GM20000 (cell line): ENCODE data around the gene MSRB2.
"Not testable (repeated sequence)": the region's sequence is repeated elsewhere in the genome, so short reads cannot be mapped to it uniquely, and the experiment has no call there.

Source experiments
- DNase-seq: peaks from one replicate; pipeline ENCODE4 v3.0.0; 2012; ENCODE audit warnings: low spot score
- TF ChIP-seq, protein P1 (sequence below): IDR thresholded peaks from 2 replicates; pipeline ENCODE4 v1.5.1; 2012; ENCODE audit warnings: mild to moderate bottlenecking, control low read depth; ENCODE audit errors: extremely low read depth, missing control alignments

MSRB2 gene

DNA sequence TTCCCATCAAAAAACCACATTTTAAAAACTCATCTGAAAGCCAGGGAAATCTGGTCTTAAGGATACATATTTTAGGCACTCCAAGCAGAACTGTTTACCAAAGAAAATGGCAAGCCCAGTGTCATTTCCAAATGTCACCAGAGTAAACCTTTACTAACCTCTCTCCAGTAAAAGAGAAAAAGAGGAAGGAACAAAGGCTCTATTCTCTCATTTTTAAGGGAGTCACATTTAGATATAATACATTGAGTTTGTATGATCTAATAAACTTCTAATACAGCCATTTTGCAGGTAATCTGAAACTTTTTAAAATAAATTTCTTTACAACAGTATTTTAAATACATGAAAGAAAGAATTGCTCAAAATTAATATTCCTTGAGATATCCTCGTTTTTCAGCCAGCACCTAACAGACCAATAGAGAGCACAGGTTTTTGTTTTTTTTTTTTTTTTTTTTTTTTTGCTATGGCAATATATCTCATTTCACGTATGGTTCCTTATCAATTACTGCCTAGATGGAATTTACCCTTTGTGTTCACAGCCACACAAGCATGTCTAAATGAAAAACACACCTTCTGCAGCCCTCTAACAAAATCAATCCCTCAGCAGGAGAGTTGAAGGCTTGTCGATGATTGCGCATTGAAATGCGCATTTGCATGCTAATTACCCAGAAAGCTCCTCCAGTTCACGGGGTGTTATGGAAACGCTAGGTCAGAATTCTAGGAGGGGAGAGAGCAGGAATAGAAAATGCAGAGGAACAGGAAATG is 39.8 kb upstream of the MSRB2 start:
- TF ChIP-seq, protein P1, sequence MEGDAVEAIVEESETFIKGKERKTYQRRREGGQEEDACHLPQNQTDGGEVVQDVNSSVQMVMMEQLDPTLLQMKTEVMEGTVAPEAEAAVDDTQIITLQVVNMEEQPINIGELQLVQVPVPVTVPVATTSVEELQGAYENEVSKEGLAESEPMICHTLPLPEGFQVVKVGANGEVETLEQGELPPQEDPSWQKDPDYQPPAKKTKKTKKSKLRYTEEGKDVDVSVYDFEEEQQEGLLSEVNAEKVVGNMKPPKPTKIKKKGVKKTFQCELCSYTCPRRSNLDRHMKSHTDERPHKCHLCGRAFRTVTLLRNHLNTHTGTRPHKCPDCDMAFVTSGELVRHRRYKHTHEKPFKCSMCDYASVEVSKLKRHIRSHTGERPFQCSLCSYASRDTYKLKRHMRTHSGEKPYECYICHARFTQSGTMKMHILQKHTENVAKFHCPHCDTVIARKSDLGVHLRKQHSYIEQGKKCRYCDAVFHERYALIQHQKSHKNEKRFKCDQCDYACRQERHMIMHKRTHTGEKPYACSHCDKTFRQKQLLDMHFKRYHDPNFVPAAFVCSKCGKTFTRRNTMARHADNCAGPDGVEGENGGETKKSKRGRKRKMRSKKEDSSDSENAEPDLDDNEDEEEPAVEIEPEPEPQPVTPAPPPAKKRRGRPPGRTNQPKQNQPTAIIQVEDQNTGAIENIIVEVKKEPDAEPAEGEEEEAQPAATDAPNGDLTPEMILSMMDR: no peak
- DNase-seq: no peak

DNA sequence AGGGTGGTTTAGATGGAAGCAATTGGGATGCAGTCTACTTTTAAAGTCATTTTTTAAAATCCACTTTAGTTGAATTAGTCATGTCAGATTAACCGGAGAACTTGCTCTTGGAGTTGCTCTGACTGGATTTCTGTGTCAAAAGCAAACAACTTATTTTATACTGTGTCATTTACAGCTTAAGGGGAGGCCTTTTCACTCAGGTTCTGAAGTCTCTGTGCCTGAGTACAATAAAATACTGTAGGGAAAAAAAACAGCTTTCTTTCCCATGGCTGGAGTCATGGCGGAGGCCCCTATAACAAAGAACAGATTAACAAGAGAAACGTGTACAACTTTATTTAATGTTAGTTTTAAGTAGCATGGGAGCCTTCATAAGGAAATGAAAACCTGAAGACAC is 39.2 kb upstream of the MSRB2 start:
- no peak for DNase-seq
- TF ChIP-seq, protein P1: no peak

DNA sequence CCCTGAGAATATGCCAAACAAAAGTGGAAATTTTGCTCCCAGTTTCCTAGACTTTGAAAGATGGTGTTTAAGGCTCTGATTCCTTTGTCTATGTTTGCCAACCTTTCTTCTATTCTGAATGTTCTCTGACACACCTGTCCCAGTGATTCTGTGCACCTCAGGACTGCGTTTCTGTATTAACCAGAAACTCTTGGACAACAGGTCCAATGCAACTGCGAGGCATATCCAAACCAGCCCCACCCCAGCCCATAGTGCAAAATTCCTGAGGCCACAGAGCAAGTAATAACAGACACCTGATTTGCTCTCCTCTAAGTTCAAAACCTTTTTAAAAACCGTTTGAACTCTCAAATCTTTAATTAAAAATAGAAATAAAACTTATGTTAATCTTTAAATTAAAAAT is 37.0 kb upstream of the MSRB2 start:
- TF ChIP-seq, protein P1: no peak
- DNase-seq: no peak

DNA sequence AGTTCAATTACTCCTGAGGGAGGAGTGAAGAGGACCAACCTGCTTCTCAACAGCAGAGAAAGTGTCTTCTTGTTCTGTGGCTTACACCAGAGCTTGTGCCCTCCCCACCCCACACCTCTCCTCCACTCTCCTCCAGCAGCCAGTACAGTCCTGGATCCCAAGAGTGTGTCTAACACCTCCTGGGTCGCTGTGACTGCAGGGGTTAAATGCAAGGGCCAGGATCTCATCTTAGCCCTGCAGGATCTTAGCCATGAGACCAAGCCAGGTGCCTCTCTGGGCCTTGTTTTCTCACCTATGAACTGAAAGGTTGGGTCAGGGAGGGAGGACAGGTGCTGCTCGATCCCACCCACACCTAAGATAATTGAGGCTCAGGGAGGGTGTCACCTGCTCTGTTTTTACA is 34.5 kb upstream of the MSRB2 start:
- DNase-seq: no peak
- TF ChIP-seq, protein P1: no peak

DNA sequence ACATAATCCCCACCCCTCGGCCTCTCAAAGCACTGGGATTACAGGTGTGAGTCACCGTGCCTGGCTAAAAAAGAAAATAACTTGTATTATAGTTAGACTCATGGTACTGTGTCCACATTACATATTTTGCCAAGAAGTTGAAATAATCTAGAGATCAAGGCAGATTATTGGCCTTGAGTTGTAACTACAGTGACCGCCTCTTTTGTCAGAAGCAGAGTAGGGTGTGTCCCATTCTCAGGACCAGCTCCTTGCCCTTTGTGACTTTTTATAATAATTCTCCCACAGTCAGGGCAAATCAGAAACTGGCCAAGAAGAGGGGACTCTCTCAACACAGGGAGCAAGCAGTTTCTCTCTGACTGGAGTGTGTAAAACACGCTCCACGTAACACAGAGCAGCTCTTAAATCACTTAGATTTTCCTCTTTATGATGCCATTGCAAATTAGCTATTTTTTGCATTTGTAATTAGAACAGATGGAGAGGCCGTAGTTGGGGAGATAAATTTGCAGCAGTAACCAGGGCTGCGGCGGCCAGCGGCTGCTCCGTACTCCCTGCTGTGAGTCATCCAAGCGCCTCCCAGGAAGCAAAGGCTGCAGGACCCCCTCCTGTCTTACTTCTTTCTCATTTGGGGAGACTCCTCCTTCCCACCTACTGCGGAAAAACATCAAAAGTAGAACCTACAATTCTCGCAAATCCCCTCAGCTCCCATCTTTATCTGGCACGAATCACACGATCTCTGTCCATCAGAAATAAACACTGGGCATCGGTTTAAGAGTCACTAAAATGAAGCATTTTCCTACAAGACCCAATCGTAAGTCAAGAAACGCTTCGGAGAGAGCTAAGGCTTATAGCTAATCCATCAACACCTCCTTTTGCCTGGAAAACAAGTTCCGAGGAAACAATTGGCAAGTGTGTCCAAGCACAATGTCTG is 32.1 kb upstream of the MSRB2 start:
- TF ChIP-seq, protein P1: no peak
- DNase-seq: no peak

DNA sequence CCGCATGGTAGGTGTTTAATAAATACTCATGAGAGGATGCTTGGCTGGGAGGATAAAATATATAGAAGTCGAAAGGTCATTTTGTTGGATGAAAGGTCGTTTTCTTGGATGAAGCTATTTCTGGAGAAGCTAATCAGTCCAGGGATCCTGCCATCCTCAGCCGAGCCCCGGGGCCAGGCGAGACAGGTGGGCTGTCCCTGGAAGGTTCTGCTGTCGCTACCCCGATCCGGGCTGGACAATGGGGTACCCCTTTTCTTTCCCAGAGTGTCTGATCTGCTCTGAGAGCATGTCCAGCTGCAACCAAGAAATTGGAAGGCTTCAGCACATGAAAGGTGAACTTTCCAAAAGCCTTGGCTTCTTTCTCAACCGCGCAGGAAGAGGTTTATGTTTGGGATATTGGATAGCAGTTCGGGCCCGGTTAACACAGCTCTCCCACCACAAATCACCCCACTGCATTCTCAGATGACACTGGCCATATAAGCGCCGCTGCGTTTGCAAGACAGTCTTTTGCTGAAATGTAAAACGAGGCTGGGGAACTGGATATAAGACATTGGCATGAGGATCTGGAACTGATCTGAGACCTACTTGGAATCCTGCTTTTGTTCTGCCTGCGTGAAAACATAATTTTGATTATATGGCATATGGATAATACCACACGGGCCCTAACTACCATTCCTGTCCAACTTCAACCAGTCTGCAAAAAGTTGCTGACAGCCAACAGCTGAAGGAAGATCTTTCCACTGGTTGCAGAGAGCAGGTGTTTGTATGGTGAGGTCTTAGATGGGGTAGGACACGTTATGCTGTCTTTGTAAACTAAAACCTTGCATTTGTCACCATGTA is 31.2 kb upstream of the MSRB2 start:
- TF ChIP-seq, protein P1: no peak
- no peak for DNase-seq

DNA sequence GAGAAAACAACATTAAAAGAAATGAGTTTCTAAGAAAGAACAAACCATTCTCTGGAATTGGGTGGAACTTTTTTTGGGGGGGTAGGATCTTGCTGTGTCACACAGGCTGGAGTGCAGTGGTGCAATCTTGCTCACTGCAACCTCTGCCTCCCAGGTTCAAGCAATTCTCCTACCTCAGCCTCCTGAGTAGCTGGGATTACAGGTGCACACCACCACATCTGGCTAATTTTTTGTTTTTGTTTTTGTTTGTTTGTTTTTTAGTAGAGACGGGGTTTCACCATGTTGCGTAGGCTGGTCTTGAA is 30.6 kb upstream of the MSRB2 start:
- DNase-seq: not testable (repeated sequence)
